ENCODE measurements around the gene ZNF831. TPM values are rescaled to one million over a fixed set of nuclear protein-coding genes. Genes with fewer than 3 reads are reported as not detected.

ZNF831 gene
- total RNA-seq, 2 donors from 2014 or later: 13.5 to 17.8 TPM

- Mint-ChIP-seq H3K27me3 (no peaks in the 10 kb centered on the region), H3K4me1 (peaks cover 12% of the 10 kb centered on the region), H3K36me3 (ENCODE audit: low read depth) (no peaks in the 10 kb centered on the region), H3K4me3 (no peak overlapping the region), H3K9me3 (peaks cover 3% of the 10 kb centered on the region), H3K27ac (no peak overlapping the region)
- no peak for ATAC-seq (replicated peaks)
Measured at GRCh38 chr20:59131551-59132285, 31.9 kb upstream of the ZNF831 start.

GRCh38 chr20:59134182-59134581, 29.4 kb upstream of the ZNF831 start:
- Mint-ChIP-seq H3K4me1 (peaks cover 4% of the 10 kb centered on the region), H3K9me3 (peaks cover 3% of the 10 kb centered on the region), H3K36me3 (ENCODE audit: low read depth) (no peaks in the 10 kb centered on the region), H3K27ac (no peak overlapping the region), H3K27me3 (no peaks in the 10 kb centered on the region), H3K4me3 (no peak overlapping the region)
- ATAC-seq (replicated peaks): no peak

DNA sequence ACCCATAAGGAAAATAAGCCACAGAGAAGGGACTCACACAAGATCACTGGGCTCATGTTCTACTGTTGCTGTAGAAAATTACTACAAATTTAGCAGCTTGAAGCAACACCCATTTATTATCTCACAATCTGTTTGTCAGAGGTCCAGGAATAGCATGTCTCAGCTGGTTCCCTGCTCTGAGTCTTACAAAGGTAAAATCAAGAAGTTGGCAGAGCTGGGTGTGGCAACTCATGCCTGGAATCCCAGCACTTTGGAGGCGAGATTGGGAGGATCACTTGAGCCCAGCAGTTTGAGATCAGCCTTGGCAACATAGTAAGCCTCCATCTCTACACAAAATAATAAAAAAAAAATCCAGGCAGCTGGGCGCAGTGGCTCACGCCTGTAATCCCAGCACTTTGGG, 28.5 kb upstream of the ZNF831 start:
- H3K36me3 Mint-ChIP-seq (ENCODE audit: low read depth): no peaks in the 10 kb centered on the region
- H3K27ac Mint-ChIP-seq: no peak overlapping the region
- H3K4me1 Mint-ChIP-seq: peaks cover 4% of the 10 kb centered on the region
- peaks cover 3% of the 10 kb centered on the region for H3K9me3 Mint-ChIP-seq
- no peaks in the 10 kb centered on the region for H3K27me3 Mint-ChIP-seq
- no peak overlapping the region for H3K4me3 Mint-ChIP-seq
- ATAC-seq (replicated peaks): no peak

GRCh38 chr20:59136027-59136426, 27.6 kb upstream of the ZNF831 start:
- peaks cover 4% of the 10 kb centered on the region for H3K4me1 Mint-ChIP-seq
- ATAC-seq (replicated peaks): no peak
- H3K27ac Mint-ChIP-seq: peak overlapping the region; percentile 33

DNA sequence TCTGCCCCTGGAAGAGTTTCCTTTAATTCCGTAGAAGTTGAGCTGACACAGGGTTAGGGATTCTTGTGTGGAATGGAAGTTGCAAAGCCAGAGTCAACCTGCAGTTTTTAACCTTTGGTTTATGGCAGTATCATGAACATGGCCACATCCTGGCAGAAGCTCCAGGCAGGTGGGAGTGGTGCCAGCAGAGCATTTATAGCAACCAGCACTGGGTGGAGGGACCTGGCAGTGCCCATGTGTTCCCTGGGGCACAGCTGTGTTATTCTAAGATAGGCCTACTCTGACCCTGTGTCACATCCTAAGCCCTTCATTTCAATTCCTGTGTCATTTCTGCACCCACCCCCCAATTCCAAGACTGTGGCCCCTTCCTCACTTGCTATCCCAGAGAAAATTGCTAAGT, 26.1 kb upstream of the ZNF831 start:
- Mint-ChIP-seq H3K4me1 (peaks cover 4% of the 10 kb centered on the region), H3K27ac (no peak overlapping the region), H3K9me3 (peaks cover 3% of the 10 kb centered on the region), H3K36me3 (ENCODE audit: low read depth) (no peaks in the 10 kb centered on the region), H3K4me3 (no peak overlapping the region), H3K27me3 (no peaks in the 10 kb centered on the region)
- no peak for ATAC-seq (replicated peaks)

More at GRCh38 chr20:59136027-59136426, 27.6 kb upstream of the ZNF831 start:
- Mint-ChIP-seq H3K27me3 (no peaks in the 10 kb centered on the region), H3K36me3 (ENCODE audit: low read depth) (no peaks in the 10 kb centered on the region), H3K9me3 (peaks cover 3% of the 10 kb centered on the region), H3K4me3 (no peak overlapping the region)

- no peaks in the 10 kb centered on the region for H3K27me3 Mint-ChIP-seq
- peaks cover 4% of the 10 kb centered on the region for H3K4me1 Mint-ChIP-seq
- no peak overlapping the region for H3K27ac Mint-ChIP-seq
- peaks cover 3% of the 10 kb centered on the region for H3K9me3 Mint-ChIP-seq
- no peaks in the 10 kb centered on the region for H3K36me3 Mint-ChIP-seq (ENCODE audit: low read depth)
- no peak for ATAC-seq (replicated peaks)
- H3K4me3 Mint-ChIP-seq: no peak overlapping the region
Measured at GRCh38 chr20:59138114-59138748, 25.4 kb upstream of the ZNF831 start.

DNA sequence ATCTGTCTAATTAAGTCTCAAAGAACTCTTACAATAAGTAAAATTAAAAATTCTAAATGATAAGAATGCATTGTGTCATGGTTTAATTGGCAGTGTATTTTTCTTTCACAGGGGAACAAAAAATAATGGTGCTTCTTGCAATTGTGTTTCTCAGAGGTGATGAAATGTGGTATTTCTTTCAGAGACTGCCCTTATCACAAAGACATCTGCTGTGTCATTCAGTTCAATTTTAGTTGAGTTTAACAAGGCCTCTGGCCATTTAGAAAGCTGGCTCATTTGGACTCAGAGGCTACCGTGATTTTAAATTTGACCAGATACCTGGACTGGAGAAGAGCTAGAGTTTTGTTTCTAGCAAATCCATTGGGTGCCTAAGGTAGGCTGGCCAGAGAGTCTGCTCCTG, 23.6 kb upstream of the ZNF831 start:
- Mint-ChIP-seq H3K27ac (no peak overlapping the region), H3K4me3 (no peak overlapping the region), H3K36me3 (ENCODE audit: low read depth) (no peaks in the 10 kb centered on the region), H3K4me1 (peaks cover 17% of the 10 kb centered on the region), H3K27me3 (no peaks in the 10 kb centered on the region), H3K9me3 (peaks cover 3% of the 10 kb centered on the region)
- ATAC-seq (replicated peaks): no peak

- no peak for ATAC-seq (replicated peaks)
- no peaks in the 10 kb centered on the region for H3K9me3 Mint-ChIP-seq
Measured at GRCh38 chr20:59141818-59142581, 21.6 kb upstream of the ZNF831 start.

GRCh38 chr20:59143326-59143725, 20.3 kb upstream of the ZNF831 start:
- Mint-ChIP-seq H3K4me3 (no peak overlapping the region), H3K4me1 (peaks cover 31% of the 10 kb centered on the region), H3K36me3 (ENCODE audit: low read depth) (peaks cover 27% of the 10 kb centered on the region), H3K9me3 (no peaks in the 10 kb centered on the region), H3K27me3 (no peaks in the 10 kb centered on the region), H3K27ac (peak overlapping the region; percentile 93)
- ATAC-seq (replicated peaks): no peak

More at GRCh38 chr20:59141818-59142581, 21.6 kb upstream of the ZNF831 start:
- Mint-ChIP-seq H3K27ac (no peak overlapping the region), H3K27me3 (no peaks in the 10 kb centered on the region), H3K4me3 (no peak overlapping the region), H3K36me3 (ENCODE audit: low read depth) (peaks cover 14% of the 10 kb centered on the region), H3K4me1 (peaks cover 25% of the 10 kb centered on the region)

DNA sequence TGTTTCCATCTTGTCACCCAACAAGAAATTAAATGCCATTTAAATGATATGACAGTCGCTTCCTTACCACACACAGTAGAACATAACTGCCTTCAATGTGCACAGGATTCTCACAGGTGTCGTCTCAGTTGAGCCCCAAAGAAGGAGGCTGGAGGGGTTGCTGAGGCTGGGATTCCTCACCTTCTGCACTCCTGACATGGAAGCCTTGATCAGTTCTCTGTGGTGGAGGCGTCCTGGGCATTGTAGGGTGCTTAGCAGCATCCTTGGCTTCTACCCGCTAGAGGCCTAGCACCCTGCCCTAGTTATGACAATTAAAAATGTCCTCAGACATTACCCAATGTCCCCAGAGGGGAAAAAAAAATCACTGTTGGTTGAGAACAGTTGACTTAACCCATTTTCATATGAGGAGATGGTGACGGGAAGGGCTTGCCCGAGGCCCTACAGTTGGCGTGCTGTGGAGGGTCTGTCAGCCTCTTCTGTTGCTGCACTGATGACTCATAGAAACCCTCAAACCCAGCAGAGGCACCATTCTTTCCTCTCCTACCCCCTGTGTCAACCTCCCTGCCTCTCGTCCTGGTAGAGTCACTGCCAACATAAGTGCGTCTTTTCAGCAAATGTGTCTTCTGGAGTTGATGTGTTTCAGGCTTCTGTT, 19.3 kb upstream of the ZNF831 start:
- H3K27ac Mint-ChIP-seq: peak overlapping the region; percentile 93
- H3K4me3 Mint-ChIP-seq: peak overlapping the region; percentile 91
- peaks cover 34% of the 10 kb centered on the region for H3K4me1 Mint-ChIP-seq
- H3K27me3 Mint-ChIP-seq: no peaks in the 10 kb centered on the region
- H3K9me3 Mint-ChIP-seq: no peaks in the 10 kb centered on the region
- ATAC-seq (replicated peaks): peak; percentile 80
- H3K36me3 Mint-ChIP-seq (ENCODE audit: low read depth): peaks cover 34% of the 10 kb centered on the region

- no peaks in the 10 kb centered on the region for H3K27me3 Mint-ChIP-seq
- ATAC-seq (replicated peaks): no peak
- peak overlapping the region; percentile 91 for H3K4me3 Mint-ChIP-seq
- peaks cover 35% of the 10 kb centered on the region for H3K4me1 Mint-ChIP-seq
- H3K36me3 Mint-ChIP-seq (ENCODE audit: low read depth): peaks cover 36% of the 10 kb centered on the region
- no peaks in the 10 kb centered on the region for H3K9me3 Mint-ChIP-seq
- peak overlapping the region; percentile 93 for H3K27ac Mint-ChIP-seq
Measured at GRCh38 chr20:59144831-59145196, 18.8 kb upstream of the ZNF831 start.

GRCh38 chr20:59145247-59145923, 18.2 kb upstream of the ZNF831 start:
- H3K27ac Mint-ChIP-seq: peak overlapping the region; percentile 93
- H3K36me3 Mint-ChIP-seq (ENCODE audit: low read depth): peaks cover 40% of the 10 kb centered on the region
- H3K4me1 Mint-ChIP-seq: peaks cover 40% of the 10 kb centered on the region
- no peak for ATAC-seq (replicated peaks)
- H3K9me3 Mint-ChIP-seq: no peaks in the 10 kb centered on the region
- H3K4me3 Mint-ChIP-seq: peak overlapping the region; percentile 91
- no peaks in the 10 kb centered on the region for H3K27me3 Mint-ChIP-seq

DNA sequence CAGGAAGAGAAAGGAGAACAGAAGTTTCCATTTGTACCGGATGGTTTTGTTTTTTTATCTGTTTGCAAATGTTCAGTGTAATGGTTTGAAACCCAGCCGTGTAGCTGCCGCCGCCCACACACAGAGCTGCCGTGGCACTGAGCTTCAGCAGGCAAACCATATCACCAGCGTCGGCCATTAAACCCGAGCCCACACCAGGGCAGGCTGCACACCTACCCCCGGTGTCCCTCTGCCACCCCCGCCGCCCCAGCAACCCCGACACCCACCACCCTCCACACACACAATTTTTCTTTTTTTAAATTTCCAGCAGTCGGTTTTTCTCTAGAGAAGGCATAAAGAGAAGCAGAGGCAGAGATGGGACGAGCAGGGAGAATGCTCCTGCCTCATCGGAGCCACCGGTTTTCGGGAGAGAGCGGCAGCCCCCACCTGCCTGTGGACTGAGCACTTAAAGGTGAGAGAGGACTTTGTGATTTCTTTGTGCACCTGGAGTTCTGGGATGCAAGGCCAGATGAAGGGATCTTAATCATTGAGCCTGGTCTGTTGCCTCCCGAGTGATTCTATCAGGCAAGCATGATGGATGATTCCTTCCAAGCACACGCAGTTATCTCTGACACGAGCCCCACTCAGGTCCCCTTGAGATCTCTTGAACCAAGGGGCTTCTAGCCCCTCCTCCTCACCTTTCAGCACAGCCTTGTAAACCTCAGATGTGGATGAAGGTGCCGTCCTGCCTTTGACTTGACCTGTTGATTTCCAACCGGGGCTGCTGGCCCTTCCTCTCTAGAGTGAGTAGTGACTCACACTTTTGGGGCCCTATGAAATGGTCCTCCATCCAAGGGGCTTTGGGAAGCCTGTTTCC, 17.5 kb upstream of the ZNF831 start:
- Mint-ChIP-seq H3K36me3 (ENCODE audit: low read depth) (peaks cover 40% of the 10 kb centered on the region), H3K4me3 (peak overlapping the region; percentile 91), H3K4me1 (peaks cover 46% of the 10 kb centered on the region), H3K27me3 (no peaks in the 10 kb centered on the region), H3K9me3 (no peaks in the 10 kb centered on the region), H3K27ac (peak overlapping the region; percentile 93)
- peak; percentile 57 for ATAC-seq (replicated peaks)

All from activated T-helper 17 cell treated with anti-CD3 and anti-CD28 coated beads, Interleukin-2, amount 50 U/mL, for 72 hours (primary cell).